ENCODE data around the gene ZSWIM8.

- no peak for TF ChIP-seq CTCF (IDR thresholded peaks at IDR 0.05)
- TF ChIP-seq POLR2A (IDR thresholded peaks at IDR 0.05), result no peak
Measured at GRCh38 chr10:73838008-73838567, 52.7 kb downstream of the ZSWIM8 start.
